ENCODE results near the gene CFAP61.

CFAP61 gene

DNA sequence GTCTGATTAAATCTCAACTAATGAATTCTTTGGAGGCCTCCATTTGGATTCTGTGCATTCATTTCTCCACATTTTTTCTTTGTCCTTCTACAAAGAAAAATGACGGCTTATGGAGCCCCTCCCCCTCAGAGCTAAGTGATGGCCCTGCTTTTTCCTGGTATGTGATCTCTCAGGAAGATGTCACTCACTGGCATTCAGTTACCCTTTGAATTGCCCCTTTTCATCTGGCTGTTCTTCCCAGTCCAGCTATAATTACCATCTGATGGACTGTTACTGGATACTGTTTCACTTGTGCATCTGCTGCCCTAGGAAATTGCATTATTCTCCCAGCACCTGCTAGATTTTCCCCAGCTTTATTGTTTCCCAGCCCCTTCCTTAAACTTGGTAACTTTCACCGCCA, 151.9 kb downstream of the CFAP61 start:
- no peaks in the 10 kb centered on the region for H3K36me3 Mint-ChIP-seq
- peaks cover 10% of the 10 kb centered on the region for H3K27me3 Mint-ChIP-seq
- no peaks in the 10 kb centered on the region for H3K9me3 Mint-ChIP-seq
- no peak overlapping the region for H3K4me3 Mint-ChIP-seq
- no peaks in the 10 kb centered on the region for H3K4me1 Mint-ChIP-seq
- no peak overlapping the region for H3K27ac Mint-ChIP-seq

DNA sequence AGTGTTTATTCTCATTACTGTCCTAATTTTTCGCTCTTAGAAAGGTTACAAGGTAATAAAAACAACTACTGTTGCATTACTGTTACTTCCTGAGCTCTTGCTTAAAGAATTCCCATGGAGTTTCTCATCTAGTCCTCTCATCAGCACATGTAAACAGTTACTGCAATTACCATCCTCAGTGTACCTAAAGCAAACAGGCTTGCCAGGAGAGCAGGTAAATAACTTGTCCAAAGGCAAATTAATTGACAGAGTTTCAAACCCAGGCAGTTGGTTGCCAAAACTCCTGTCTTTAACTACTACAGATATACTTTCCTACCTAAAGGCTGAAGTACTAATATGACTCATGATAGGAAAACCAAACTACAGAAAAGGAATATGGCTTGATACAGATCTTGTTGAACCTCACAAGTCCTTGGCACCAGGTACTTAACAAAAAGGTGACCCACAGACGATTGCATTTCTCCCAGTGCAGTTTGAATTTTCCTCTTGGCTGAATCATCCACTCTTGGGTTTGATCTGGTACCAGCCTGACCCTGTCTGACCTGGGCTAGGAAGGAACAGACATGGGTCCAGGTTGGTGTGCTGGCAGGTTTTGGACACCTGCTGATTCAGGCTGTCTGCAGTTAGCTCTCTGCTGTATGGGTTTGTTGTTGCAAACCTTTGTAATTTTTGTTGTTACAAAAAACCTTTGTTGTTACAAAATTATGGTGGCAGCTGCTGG, 153.0 kb downstream of the CFAP61 start:
- no peaks in the 10 kb centered on the region for H3K4me1 Mint-ChIP-seq
- no peak overlapping the region for H3K27ac Mint-ChIP-seq
- H3K36me3 Mint-ChIP-seq, result no peaks in the 10 kb centered on the region
- H3K9me3 Mint-ChIP-seq, result no peaks in the 10 kb centered on the region
- H3K27me3 Mint-ChIP-seq, result peaks cover 10% of the 10 kb centered on the region
- no peak overlapping the region for H3K4me3 Mint-ChIP-seq

DNA sequence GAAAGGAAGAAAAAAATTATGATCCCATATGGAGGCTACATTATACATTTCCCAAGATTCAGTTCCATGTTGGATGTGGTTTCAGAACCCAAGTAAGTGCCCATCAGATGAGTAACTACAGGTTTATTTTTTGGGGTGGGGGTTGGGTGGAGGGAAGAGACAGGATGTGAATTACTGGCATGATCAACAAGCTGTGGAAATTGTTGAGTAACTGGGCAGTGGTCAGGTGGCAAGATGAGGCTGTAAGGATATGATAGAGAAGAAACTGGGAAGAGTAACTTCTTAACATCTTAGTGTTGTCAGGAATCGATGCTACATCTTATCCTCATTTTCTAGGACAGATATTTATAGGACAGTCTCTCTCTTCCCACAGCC, 153.5 kb downstream of the CFAP61 start:
- Mint-ChIP-seq H3K9me3 (no peaks in the 10 kb centered on the region), H3K27ac (no peak overlapping the region), H3K4me1 (no peaks in the 10 kb centered on the region), H3K27me3 (peaks cover 10% of the 10 kb centered on the region), H3K4me3 (no peak overlapping the region), H3K36me3 (no peaks in the 10 kb centered on the region)

DNA sequence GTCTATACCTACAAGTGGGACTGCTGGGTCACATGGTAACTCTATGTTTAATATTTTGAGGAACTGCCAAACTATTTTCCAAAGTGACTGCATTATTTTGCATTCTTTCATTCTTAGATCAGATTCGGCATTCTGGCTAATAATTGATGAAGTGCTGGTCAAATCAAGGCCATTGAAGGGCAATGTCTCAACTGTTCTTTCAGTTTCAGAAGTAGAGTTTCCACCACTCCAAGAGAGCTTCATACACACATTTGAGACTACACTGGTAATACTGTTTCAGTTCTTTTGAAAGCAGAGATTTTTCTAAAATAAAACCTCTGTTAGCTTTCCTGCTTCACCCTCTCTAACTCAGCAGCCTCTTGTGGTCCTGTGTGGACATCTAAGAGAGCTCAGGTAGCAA, 154.5 kb downstream of the CFAP61 start:
- H3K27me3 Mint-ChIP-seq, result peaks cover 10% of the 10 kb centered on the region
- H3K36me3 Mint-ChIP-seq, result no peaks in the 10 kb centered on the region
- no peaks in the 10 kb centered on the region for H3K9me3 Mint-ChIP-seq
- H3K4me1 Mint-ChIP-seq, result no peaks in the 10 kb centered on the region
- no peak overlapping the region for H3K27ac Mint-ChIP-seq
- no peak overlapping the region for H3K4me3 Mint-ChIP-seq

DNA sequence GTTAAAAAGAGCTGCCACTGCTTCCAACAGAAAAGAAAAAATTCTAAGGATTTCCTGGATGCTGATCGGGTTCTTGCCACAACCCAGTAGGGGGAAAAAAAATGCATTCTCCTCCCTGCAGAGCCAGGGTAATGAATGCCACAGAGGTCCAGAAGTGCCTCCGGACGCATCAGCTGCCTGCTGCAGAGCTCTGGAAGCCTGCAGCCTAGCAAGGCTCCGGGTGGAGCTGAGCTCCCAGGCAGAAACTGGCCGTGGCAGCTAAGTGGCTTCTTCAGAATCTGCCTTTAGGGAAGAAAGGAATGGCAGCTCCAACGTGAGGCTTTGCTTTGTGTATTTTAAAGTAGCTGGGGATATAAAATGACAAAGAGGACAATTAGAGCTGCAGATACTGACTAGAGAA, 155.0 kb downstream of the CFAP61 start:
- no peaks in the 10 kb centered on the region for H3K4me1 Mint-ChIP-seq
- H3K9me3 Mint-ChIP-seq, result no peaks in the 10 kb centered on the region
- no peaks in the 10 kb centered on the region for H3K36me3 Mint-ChIP-seq
- peaks cover 10% of the 10 kb centered on the region for H3K27me3 Mint-ChIP-seq
- no peak overlapping the region for H3K27ac Mint-ChIP-seq
- no peak overlapping the region for H3K4me3 Mint-ChIP-seq

DNA sequence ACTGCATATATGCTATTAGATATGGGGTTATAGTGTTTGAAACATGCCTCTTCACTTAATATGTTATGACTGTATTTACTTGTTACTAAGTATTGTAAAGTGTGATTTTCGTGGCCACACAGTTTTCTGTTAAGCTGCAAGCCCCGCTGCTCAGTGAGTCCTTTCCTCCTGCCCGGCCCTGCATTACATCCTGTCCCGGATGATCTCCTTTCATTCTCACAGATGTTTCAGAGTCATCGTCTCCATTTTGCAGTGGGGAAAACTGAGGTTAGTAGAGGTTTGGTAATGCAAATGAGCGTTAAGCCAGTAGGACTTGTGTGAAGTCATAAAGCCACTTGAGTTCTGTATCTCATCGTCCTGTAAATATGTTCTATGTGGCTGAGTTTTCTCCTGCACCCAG, 155.5 kb downstream of the CFAP61 start:
- H3K27me3 Mint-ChIP-seq, result peaks cover 10% of the 10 kb centered on the region
- no peak overlapping the region for H3K4me3 Mint-ChIP-seq
- no peaks in the 10 kb centered on the region for H3K36me3 Mint-ChIP-seq
- no peak overlapping the region for H3K27ac Mint-ChIP-seq
- no peaks in the 10 kb centered on the region for H3K9me3 Mint-ChIP-seq
- H3K4me1 Mint-ChIP-seq, result no peaks in the 10 kb centered on the region

DNA sequence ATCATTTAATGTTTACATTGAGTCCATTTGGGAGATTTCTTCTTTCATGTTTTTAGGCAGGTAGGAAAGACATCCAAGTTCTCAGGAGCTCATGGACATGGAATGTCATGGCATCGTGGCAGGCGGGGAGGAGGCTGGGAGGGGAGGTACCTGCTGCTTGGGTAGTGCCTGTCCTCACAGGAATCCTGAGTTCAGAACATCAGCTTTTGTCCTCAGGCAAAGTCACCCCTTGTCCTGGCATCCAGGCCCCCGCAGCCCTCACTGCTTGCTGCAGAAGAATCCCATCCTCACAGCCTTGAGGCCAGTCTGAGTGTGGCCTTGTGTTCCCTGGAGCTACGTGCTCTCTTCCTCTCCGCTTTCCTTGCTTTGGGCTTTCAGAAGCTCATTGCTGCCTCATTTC, 157.4 kb downstream of the CFAP61 start:
- H3K9me3 Mint-ChIP-seq, result no peaks in the 10 kb centered on the region
- H3K36me3 Mint-ChIP-seq, result no peaks in the 10 kb centered on the region
- peaks cover 10% of the 10 kb centered on the region for H3K27me3 Mint-ChIP-seq
- no peak overlapping the region for H3K27ac Mint-ChIP-seq
- no peaks in the 10 kb centered on the region for H3K4me1 Mint-ChIP-seq
- H3K4me3 Mint-ChIP-seq, result no peak overlapping the region

DNA sequence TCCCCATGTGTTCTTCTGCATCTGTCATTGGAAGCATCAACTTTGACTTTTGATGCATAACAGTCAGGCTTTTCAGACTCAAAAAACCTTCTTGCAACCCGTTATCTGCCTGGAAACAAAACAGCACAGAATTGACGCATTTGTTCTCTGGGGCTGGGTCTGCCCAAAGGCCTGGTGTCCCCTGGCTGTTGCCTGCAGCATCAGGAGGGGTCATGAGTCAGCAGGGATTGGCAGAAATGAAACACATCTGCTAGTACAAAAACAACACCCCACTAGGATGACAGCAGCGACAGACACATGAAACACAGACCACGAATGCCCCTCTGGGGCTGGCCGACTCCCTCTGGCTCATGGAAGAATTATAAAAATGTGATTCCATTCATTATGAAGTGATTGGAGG, 158.0 kb downstream of the CFAP61 start:
- no peak overlapping the region for H3K4me3 Mint-ChIP-seq
- no peak overlapping the region for H3K27ac Mint-ChIP-seq
- peaks cover 14% of the 10 kb centered on the region for H3K27me3 Mint-ChIP-seq
- no peaks in the 10 kb centered on the region for H3K4me1 Mint-ChIP-seq
- no peaks in the 10 kb centered on the region for H3K9me3 Mint-ChIP-seq
- no peaks in the 10 kb centered on the region for H3K36me3 Mint-ChIP-seq

DNA sequence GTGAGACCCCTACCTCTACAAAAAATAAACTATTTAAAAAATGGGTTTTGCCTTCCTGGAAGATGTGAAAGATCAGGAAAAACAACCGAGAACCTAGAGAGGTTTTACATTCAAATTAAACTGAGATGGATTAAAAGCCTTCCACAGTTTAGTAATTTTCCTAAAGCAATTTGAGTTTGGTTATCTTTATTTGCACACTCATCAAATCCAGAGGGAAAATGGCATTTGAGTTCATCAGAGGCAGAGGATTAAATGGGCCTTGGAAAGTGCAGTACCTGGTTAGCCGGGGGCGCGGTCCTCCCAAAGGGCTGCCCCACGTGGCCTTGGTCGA, 158.6 kb downstream of the CFAP61 start:
- H3K27me3 Mint-ChIP-seq, result peaks cover 14% of the 10 kb centered on the region
- no peaks in the 10 kb centered on the region for H3K36me3 Mint-ChIP-seq
- no peaks in the 10 kb centered on the region for H3K4me1 Mint-ChIP-seq
- H3K9me3 Mint-ChIP-seq, result no peaks in the 10 kb centered on the region
- no peak overlapping the region for H3K4me3 Mint-ChIP-seq
- H3K27ac Mint-ChIP-seq, result no peak overlapping the region

DNA sequence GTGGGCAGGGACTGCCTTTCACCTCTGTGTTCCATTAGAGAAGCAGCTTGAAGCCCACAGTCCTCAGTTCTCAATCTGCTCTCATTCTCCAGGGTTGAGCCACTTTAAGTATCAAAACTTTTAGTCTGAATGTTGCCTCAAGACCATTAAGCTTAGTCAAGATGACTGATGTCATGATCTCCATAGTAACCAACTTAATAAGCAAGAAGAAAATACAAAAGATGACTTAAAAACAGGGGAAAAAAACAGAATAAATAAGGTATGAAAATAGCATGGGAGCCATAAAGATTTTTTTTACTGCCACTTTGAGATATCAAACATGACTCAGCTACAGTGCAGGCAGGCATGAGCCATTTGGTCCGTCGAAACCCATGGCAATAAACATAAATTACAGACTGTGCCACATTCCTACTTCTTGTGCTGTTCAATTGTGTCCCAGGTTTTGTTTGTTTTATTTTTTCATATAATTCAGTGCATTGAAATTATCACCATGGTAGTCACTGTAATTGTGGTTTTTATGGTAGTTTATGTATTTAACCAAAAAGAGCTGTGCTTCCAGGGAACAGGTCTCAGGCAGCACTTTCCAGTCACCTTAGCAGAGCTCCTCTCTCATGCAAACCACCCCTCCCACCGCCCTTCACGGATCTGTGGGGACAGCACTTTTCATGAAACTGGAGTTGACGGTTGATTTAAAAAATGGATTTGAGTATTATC, 159.1 kb downstream of the CFAP61 start:
- Mint-ChIP-seq H3K27ac (no peak overlapping the region), H3K4me3 (no peak overlapping the region), H3K36me3 (no peaks in the 10 kb centered on the region), H3K27me3 (peaks cover 10% of the 10 kb centered on the region), H3K4me1 (no peaks in the 10 kb centered on the region), H3K9me3 (no peaks in the 10 kb centered on the region)

DNA sequence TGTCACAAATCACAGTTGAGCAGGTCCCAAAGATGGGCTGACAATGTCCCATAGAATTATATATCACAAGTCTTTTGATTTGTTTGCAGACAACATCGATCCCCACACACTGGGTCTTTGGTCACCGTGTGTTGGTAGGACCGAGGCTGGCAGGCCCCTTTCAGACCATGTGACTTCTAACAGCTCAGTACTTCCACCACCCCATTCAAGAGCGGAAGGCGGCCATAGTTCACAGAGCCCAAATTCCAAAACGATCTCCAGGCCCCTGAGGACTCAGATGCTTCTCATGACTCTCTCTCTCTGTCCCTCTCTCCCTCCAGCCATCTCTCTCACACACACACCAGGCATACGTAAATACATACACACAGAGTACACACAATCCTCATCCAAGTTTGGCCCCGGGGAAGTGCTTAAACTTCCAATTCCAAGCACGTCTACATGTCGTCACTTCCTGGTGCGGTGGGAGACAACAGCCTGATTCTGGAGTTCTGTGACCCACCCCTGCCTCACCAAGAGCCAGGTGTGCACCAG, 159.7 kb downstream of the CFAP61 start:
- Mint-ChIP-seq H3K27me3 (peaks cover 10% of the 10 kb centered on the region), H3K4me3 (no peak overlapping the region), H3K27ac (no peak overlapping the region), H3K9me3 (no peaks in the 10 kb centered on the region), H3K36me3 (no peaks in the 10 kb centered on the region), H3K4me1 (no peaks in the 10 kb centered on the region)

DNA sequence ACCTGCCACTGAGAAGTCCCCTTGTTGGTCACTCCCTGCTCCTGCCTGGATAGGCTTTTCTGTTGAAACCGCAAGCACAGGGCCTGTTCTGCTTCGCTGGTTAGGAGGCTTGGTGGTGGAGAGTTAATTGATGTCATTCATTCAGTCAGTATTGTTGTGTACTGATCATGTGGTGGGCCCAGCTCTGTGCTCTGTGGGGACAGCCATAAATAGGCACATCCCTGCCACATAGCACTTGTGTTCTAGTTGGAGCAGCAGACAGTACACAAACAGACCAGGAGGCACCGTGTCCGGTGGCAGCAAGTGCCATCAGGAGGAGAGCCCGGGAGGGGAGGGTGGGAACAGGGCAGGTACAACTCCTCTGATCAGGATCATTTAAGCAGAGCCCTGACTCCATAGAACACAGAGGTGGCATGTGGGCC, 160.4 kb downstream of the CFAP61 start:
- Mint-ChIP-seq H3K4me1 (no peaks in the 10 kb centered on the region), H3K4me3 (no peak overlapping the region), H3K9me3 (no peaks in the 10 kb centered on the region), H3K36me3 (no peaks in the 10 kb centered on the region), H3K27ac (no peak overlapping the region), H3K27me3 (peaks cover 11% of the 10 kb centered on the region)

DNA sequence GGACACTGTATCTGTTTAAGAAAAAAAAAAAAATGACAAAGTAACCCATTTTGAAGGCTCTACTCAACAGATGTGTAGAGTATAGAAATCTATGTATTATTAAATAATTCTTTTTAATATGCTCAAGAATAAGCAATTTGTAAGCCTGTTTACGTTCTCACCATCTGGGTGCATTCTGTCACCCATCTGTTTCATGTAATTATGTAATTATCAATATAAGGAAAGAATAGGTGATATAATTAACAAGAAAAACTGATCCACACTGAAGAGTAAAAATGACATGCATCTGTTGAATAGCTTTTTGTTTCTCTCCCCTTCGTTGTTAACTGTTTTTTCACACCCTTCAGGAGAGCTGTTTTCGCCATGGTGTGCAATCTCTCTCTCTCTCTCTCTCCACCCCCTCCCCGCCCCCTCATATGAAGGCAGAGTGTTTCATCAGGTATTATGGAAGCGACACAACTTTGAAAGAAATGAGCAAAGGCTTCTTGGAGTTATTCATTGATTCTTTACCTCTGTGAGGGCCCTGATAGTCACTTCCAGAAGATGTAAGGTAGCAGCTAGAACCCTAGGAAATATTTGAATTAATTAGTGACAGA, 161.3 kb downstream of the CFAP61 start:
- Mint-ChIP-seq H3K27me3 (peaks cover 8% of the 10 kb centered on the region), H3K36me3 (no peaks in the 10 kb centered on the region), H3K9me3 (no peaks in the 10 kb centered on the region), H3K4me3 (no peak overlapping the region), H3K4me1 (no peaks in the 10 kb centered on the region), H3K27ac (no peak overlapping the region)

DNA sequence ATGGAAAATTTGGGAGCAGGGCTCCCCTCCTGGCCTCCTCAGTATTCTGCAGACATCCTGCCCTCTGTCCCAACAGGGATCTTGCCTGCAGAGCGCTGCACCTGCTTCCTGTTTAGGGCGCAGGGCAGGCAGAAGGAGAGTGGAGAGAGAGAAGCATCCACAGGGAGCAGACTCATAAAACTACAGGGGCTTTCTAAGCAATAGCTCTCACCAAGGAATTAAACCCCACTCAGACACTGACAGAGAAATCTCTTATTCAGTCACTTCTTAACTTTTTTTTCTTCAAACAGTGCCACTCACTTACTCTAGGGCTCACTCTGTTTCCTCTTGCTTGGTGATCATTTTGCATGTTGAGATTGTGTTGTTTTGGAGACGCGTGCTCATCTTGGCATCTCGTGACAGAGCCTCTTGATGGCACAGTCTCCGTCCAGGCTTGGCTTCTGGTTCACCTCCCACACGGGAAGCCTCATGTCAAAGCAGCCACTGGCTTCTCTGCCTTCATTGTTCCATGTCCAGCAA, 162.5 kb downstream of the CFAP61 start:
- Mint-ChIP-seq H3K36me3 (no peaks in the 10 kb centered on the region), H3K27ac (no peak overlapping the region), H3K4me3 (no peak overlapping the region), H3K27me3 (peaks cover 8% of the 10 kb centered on the region), H3K4me1 (no peaks in the 10 kb centered on the region), H3K9me3 (no peaks in the 10 kb centered on the region)

DNA sequence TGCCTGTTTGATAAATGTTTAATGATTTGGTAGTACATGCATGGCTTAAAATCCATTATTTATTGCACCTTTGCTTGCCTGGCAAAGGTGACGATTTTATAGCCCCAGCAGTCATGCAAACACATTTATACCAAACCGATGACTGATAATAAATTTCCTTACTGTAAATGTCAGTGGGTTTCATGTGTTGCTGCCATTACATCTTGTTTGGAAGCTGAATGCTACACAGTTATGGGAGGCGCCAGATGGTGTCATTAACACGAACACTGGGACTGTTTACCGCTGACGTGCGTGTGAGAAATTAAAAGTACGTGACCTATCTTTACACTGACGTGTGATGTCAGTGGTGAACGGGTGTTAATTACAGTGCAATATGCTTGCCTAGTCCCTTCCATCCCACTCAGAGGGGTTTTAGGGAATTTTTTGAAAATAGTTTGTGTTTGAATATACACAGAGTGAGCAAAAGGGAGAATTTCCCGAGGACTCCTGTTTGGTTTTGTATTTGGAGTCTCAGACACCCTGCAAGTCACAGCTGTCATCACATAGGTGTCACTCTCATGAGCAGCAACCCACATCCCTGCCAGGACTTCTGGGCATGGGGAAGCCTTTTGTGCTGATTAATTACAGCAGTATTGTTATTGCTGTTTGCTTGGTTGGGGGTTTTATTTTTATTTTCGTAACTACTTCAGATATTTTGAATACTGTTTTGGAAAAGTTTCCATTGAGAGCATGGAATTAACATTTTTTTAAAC, 163.8 kb downstream of the CFAP61 start:
- Mint-ChIP-seq H3K36me3 (no peaks in the 10 kb centered on the region), H3K4me1 (no peaks in the 10 kb centered on the region), H3K4me3 (no peak overlapping the region), H3K27me3 (peaks cover 10% of the 10 kb centered on the region), H3K9me3 (no peaks in the 10 kb centered on the region), H3K27ac (no peak overlapping the region)

Measured in activated naive CD4-positive, alpha-beta T cell treated with anti-CD3 and anti-CD28 coated beads, Interleukin-2, amount 50 U/mL, for 24 hours (primary cell).